Measurements from ENCODE around the gene DSCAML1.
"Not testable (repeated sequence)": the region's sequence is repeated elsewhere in the genome, so short reads cannot be mapped to it uniquely, and the experiment has no call there.

DSCAML1 gene

GRCh38 chr11:117817368-117818040 lies 20.5 kb upstream of the DSCAML1 start:
- peak; percentile 83 for DNase-seq (ENCODE audit: low read depth)

- no peak for DNase-seq (ENCODE audit: low read depth)
Observed at GRCh38 chr11:117816846-117817367, 19.9 kb upstream of the DSCAML1 start.

DNA sequence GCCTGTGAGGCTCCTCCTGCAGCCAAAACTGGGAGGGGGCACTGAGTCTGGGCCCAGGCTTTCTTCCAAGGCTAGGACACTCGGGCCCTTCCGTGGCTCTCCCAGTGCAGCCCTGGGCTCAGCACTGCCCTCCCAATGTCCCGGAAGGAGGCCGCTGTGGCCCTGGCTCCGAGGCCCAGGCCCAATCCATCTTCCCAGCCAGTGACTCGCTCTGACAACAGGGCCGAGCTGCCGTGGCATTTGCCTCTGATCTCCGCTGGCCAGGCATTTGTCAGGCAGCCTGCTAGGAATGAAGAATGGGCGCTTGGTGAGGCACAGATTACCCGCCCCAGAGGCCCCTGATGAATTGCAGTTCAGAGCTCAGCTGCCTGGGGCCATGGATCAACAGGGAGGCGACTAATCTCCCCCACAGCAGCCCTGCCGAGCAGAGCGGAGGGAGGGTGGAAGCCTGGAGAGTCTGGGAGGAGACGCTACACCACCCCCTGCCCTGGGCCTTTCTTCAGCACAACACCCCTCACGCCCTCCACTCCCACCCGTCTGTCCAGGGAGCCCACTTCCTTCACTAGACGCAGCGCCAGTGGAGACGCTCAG lies 19.2 kb upstream of the DSCAML1 start:
- DNase-seq (ENCODE audit: low read depth): no peak

GRCh38 chr11:117815262-117815803 lies 18.3 kb upstream of the DSCAML1 start:
- peak; percentile 55 for DNase-seq (ENCODE audit: low read depth)

DNA sequence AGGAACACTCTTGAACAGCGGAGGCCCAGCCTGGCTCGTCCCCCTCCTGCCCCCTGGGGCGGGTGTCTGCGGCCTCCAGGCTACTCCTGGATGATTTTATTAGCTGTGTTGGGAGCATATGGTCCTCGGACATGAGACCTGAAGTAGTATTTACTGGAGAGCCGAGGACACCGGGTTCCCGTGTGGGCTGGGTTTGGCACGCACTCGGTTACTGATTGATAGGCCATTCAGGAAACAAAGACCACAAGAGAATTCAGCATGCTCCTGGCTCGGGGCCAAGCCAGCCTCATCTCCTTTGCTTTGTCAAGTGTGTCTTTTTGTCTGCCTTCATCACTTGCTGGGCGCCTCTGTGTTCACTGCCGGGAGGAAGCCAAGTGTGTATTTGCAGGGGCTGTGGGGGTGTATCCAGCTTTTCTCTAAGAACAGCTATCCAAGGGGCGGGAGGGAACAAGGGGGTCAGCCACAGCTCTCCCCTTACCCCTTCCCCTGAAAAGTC lies 17.8 kb upstream of the DSCAML1 start:
- DNase-seq (ENCODE audit: low read depth): peak; percentile 77

GRCh38 chr11:117814204-117814765 lies 17.3 kb upstream of the DSCAML1 start:
- DNase-seq (ENCODE audit: low read depth): no peak

DNA sequence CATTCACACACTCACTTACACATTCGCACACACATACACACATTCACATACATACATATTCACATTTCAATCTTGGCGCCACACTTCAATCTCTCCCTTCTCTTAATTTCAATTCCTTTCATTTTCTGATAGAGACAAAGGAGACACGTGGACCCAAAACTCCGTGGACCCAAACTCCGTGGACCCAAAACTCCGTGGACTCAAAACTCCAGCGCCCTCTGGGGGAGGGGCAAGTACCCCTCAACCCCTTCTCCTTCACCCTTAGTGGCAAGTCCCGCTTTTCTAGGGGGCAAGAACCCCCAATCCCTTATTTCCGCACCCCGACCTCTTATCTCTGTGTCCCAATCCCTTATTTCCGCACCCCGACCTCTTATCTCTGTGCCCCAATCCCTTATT lies 13.0 kb upstream of the DSCAML1 start:
- DNase-seq (ENCODE audit: low read depth): not testable (repeated sequence)

DNA sequence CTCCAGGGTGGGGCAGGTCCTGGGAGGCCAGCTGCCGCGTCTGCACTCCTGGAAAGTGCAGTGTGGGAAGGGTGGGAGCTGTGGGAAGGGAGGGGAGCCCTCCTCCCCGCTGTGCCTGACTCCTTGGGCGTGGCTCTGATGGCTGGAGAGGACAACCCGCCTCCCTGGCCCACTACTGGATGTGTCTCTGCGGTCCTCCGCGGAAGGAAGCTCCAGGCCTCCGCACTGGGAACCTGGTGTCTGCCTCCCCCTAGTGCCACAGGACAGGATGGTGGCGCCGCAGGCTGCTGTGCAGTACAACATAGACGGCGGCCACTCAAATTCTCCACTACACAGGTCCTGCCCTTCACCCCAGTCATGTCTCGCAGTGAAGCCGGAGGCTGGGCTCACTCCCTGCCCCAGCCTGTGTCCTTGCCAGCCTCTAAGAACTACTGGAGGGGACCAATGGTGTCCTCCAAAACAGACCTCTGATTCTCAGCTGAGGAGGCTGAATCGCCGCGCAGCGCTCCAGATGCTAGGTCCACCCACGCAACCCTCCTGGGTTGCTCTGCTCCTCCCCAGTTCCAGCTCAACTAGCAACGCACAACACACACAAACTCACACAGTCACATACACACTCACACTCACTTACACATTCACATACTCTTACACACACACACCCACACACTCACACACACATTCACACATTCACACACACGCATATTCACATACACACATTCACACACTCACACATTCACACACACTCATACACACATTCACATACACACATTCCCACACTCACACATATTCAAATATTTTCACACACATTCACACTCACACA lies 12.4 kb upstream of the DSCAML1 start:
- DNase-seq (ENCODE audit: low read depth): no peak

GRCh38 chr11:117808784-117809183 lies 11.8 kb upstream of the DSCAML1 start:
- no peak for DNase-seq (ENCODE audit: low read depth)

DNA sequence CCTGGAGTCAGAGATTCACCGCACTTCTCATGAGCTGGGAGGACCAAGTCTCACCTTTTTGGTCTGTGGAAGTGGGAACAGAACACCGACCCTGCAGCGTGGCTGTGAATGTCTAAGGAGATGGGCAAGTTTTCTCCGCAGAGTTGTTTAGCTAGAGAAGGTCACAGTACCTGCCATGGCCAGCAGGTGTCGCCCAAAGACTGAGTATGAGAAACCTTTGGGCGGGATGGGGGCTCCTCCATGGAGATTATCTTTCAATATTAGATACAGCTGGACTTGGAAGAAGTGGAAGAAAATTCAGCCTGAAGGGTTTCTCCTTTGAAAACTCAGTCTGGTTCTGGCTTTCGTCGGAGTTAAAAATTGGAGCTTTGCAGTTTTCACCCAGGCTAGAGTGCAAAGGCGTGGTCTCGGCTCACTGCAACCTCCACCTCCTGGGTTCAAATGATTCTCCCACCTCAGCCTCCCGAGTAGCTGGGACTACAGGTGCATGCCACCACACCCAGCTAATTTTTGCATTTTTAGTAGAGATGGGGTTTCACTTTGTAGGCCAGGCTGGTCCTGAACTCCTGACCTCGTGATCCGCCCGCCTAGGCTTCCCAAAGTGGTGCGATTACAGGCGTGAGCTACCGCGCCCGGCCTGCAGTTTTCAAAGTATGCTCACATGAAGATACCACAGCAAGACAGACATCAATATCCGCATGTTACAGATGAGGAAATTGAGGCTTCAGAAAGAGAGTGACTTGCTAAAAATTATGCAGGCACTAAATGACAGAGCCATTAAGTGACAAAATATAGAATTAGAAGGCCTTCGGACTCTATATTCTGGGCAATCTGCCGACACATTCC lies 10.7 kb upstream of the DSCAML1 start:
- DNase-seq (ENCODE audit: low read depth): peak; percentile 69

DNA sequence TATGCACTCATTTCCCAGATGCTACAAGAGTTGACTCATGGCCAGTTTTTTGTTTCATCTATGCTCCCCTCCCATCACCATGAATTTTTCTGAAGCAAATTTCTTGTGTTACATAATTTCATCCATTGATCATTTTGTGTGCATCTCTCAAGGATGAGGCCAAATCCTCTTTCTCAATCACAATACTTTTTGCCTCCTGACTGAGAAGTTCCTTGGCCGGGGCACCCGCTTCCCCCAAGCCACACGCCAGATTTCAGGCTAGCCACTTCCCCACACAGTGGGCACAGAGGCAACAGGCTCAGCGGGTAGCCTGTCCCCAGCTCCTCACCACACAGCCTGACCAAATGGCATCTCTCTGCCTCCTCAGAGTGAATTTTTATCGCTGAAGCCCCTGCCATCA lies 9.8 kb upstream of the DSCAML1 start:
- no peak for DNase-seq (ENCODE audit: low read depth)

DNA sequence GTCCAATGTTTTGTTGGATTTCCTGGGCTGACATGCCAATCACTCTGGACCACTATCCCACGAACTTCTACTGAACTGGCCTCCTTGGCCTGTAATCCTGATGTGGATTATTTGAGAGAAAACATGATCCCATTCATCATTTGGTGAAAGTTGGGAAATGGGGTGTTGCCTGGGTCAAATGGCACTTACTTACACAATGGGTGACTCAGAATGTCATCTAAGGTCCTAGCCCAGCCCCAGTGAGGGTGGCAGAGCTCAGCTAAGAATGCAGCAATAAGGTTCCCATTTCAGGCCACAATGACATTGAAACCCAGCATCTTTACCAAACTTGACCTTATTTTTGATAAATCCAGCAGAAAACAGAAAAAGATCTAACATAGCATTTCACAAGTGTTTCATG lies 8.0 kb upstream of the DSCAML1 start:
- DNase-seq (ENCODE audit: low read depth): no peak

- no peak for DNase-seq (ENCODE audit: low read depth)
Observed at GRCh38 chr11:117803896-117804295, 6.9 kb upstream of the DSCAML1 start.

GRCh38 chr11:117799634-117800033 lies 2.6 kb upstream of the DSCAML1 start:
- no peak for DNase-seq (ENCODE audit: low read depth)

DNA sequence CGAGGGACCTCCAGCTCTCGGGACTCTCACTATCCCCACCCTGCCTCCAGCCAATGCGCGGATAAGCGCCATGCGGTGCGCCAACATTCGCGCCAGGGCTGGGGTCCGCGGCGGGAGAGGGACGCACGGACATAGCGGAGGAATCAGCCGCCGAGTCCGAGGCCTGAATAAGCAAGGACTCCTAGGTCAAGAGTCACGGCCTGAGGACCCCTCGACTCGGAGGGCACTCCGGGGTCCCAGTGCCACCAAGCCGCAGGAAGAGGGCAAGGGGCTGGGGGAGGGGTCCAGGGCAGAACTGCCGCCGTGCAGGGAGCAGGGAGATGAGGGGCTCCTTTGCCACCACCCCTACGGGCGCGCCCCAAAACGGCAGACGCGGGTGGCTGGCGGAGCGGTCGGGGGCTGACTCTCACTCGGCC lies 552 bp downstream of the DSCAML1 start:
- no peak for DNase-seq (ENCODE audit: low read depth)

GRCh38 chr11:117795638-117796455 lies 1.2 kb downstream of the DSCAML1 start:
- DNase-seq (ENCODE audit: low read depth): no peak

- DNase-seq (ENCODE audit: low read depth): no peak
Observed at GRCh38 chr11:117794772-117795629, 2.0 kb downstream of the DSCAML1 start.

DNA sequence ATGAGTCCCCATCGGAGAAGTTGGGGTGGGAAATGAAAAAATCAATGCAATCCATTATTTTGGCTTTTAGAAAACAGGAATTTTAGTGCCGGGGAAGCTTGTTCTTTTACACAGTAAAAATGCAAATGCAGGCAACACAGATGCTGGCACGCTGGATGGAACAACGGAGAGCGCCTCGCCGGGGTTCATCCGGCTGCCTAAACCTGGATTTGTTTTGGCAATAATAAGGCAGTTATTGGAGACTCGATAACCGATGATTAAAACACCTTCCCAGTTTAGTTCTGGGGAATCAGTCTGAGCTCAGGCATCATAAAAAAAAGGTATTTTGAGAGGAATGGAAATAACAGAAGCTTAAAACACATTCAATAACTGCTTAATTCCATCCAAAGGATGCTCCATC lies 2.9 kb downstream of the DSCAML1 start:
- DNase-seq (ENCODE audit: low read depth): no peak

GRCh38 chr11:117793583-117793982 lies 3.4 kb downstream of the DSCAML1 start:
- no peak for DNase-seq (ENCODE audit: low read depth)
